DMS 273 (cell line): ENCODE measurements around the gene TICAM2.
"Not testable (repeated sequence)": the region's sequence is repeated elsewhere in the genome, so short reads cannot be mapped to it uniquely, and the experiment has no call there.

ENCODE experiments used
- DNase-seq: peaks from one replicate; lab custom pipeline; 2025; ENCODE audit not compliant: unreplicated experiment; lab: John Stamatoyannopoulos, UW

The TICAM2 gene, protein sequence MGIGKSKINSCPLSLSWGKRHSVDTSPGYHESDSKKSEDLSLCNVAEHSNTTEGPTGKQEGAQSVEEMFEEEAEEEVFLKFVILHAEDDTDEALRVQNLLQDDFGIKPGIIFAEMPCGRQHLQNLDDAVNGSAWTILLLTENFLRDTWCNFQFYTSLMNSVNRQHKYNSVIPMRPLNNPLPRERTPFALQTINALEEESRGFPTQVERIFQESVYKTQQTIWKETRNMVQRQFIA

DNA sequence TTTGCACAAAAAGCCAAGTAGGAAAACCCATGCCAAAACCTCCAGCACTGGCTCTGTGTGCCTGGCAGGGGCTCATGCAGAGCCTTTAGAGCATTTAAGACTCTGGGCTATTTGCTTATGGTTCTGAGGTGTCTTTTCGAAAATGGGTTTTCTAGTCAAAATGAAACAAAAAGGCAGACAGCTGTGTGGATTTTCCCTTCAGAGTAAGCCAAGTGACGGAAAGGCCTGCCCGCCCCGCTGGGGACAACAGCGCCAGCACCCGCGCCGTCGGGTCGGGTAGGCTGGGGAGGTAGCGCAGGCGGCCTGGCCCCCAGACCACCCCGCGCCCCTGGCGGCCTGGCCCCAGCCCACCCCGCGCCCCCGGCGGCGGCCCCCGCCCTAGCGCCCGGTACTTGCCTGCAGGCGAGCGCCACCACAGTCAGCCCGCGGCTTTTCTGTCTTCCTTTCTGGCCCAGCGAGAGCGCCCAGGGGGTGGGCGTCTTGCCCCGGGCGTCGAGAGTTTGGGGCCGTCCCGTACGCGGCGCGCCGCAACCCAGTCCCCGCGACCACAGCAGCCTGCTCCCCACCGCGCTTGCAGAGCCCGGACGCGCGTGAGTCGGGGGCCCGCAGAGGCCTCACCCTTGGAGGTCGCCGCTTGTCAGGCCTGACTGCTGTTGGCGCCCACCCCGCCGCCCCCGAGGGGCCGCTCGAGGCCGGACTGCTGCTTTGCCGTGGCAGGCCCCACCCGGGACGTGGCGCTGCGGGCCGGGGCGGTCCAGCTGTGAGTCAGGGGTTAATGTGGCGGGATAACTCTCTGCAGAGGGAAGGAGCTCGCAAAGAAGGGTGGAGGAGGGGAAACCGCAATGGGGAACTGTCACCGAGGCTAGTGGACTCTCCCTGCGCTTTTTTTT lies at the start of gene TICAM2:
TICAM2 (minus strand) TSS at position 779 of the 890 bp plus-strand sequence. CDS start 21,223 bp downstream, outside the sequence.
- DNase-seq, result peak; percentile 69

DNA sequence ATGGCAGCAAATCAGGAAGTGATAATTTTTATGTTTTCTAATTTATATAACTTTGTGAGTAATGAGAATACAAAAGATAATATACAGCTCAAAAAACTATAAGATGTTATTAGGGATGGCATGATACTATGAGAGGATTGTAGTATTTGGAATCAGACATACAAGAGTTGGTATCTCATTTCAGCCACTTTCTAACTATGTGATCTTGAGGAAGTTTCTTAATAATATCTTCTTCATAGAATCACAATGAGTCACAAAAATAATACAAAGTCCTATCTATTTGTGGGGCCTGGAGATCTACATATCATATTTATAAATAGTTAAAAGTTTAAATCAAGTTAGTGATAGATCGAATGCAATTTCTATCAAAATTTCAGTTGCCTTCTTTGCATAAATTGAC lies 47.3 kb upstream of the TICAM2 start:
- DNase-seq, result no peak

DNA sequence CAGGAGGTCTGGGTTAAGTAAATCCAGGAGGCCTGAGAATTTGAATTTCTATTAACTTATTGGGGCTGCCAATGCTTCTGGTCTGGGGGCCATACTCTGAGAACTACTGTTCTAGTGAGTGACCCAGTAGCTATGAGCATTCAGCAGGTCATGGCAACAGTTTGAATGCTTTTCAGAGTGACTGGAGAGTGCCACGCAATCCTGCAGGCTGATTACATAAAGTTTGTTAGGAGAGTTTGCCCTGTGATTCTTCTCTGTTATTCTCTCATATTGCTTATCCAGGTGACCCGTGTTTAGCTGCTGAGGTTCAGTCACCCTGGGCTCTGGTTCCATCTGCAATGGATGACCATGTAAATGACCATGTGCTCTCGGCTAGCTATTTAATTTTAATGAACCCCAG lies 45.8 kb upstream of the TICAM2 start:
- DNase-seq, result no peak

DNA sequence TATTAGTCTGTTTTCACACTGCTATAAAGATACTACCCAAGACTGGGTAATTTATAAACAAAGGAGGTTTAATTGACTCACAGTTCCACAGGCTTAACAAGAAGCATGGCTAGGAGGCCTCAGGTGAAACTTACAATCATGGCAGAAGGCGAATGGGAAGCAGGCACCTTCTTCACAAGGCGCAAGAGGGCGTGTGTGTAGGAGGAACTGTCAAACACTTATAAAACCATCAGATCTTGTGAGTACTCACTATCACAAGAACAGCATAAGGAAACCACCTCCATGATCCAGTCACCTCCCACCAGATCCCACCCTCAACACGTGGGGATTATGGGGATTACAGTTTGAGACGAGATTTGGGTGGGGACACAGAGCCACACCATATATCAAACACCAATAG lies 43.1 kb upstream of the TICAM2 start:
- not testable (repeated sequence) for DNase-seq

DNA sequence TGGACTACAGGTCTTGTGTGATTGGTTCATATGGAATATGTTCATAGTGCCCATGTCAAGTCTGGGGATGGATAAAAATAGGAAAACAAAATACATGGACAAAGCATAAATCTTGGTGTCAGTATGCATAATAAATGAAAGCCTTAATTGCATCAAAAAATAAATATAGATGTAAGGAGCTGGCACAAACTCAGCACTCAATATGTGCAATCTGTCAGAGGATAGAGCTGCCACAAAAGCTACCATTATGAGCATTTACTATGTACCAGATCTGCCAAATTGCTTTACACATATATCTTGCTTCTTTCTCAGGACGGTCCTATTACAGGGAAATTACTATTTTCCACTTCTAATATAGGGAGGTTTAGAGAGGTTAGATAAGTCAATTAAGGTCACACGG lies 41.8 kb upstream of the TICAM2 start:
- DNase-seq, result no peak

DNA sequence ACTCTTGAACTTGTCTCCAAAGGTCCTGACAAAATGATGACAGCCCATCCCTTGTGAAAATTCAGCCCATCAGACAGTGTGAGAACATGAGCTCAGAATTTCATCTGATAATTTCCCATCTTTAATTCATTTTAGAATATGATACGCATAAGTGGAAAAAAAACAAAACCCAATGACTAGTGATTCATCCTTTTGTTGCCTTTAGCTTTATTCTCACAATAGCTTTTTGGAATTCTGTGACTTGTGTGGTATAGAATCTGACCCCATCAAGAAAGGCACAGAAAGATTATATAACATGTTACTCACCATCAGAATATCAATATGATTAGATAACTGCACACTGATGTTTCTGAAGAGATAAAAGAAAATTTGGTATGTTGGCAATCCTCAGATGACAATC lies 39.7 kb upstream of the TICAM2 start:
- DNase-seq, result no peak

DNA sequence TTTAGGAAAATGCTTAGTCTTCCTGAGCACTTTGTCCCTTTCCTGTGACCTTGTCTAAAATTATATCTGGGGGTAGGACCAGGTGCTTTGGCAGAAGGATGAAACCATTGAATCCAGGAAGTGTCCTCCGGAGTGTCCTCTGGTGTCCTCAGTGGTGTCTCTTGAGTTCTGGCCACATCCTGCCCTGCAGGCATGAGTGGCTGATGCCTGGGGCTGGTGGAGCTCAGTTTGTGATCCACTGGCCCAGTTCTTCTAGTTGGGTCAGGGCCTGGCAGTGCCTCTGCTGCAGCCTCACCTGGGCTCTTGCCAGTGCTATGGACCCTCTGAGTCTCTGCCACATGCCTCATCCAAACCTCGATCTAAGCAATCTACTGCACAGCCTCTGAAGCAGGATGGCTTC lies 38.0 kb upstream of the TICAM2 start:
- DNase-seq, result no peak

DNA sequence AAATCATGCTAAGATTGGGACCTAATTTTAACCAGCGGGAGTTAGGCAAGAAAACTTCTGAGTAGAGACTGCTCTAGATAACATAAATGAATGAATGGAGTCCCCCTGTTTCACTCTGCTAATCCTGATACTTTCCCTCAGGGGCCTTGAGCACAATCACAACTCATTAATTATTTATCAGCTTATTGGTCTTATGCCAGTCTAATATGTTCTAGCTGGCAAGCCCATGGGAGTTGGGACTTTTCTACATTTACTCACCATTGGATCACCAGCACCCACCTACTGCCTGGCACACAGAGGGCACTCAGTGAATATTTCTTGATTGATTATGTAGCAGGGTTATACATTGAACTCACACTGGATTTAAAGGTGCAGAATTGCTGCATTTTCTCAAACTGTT lies 37.1 kb upstream of the TICAM2 start:
- peak; percentile 38 for DNase-seq

DNA sequence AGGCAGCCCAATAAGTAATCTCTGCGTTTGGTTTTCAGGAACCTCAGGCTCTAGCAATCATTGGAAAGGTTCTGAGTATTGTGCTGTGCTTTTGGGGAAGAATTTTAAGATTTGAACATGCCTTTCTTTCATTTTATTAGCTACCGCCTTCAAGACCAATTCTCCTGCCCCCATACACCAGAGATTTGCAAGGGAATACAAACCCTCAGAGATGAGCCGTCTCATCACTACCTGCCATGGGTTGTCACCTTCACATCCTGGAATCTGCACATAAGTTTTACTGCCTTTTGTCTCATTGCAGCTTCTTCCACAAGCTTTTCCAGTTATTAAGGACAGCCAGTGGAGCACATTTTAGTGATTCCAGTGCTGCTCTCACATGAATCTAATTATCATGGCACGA lies 35.2 kb upstream of the TICAM2 start:
- DNase-seq, result no peak

DNA sequence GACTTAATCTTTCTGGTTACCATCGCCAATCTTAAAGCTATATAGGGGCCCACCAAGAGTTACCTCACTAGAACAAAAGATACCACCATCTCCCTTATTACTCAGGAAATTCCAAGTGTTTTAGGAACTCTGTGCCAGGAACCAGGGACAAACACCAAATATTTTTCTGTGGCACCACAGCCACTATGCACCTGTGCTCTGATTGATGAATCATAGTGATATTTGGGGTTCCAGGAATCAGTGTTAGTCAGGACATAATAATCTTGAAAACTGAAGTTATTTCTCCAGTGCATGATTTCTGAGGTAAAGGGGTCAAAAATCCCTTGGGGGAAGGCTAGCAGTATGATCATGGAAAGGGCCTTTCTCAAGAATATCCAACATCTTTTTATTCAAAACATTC lies 33.7 kb upstream of the TICAM2 start:
- DNase-seq, result no peak

DNA sequence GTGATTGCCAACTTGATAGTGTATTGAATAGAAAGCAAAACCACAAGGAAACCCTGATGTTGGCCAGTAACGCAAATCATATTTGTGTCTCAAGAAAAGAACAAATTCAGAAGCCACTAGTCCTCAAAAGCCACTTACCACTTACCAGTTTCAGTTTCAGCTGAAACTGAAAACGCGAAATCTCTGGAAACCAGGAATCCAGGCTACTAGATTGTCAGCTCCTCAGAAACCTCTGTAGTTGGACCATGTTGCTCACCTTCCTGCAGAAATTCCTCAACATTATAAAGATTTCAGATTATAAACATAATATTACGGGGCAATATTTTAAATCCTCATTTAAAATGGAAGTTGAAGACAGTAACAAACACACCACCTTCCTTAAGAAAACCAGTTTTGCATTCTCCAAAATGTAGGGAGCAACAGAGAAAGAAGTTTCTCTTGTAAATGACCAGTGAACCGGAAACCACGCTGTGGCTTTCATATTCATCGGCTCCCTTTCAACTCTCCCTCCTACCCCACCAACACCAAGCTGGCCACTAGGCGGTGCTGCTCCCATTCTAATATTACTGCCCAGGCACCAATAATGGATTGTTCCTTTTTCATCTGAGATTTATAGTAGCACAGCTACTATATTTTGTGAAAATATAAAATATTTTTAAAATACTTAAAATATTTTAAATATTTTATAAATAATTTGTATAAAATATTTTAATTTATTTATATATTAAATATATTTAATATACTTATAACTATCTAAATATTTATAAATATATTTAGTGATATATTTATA lies 32.3 kb upstream of the TICAM2 start:
- peak; percentile 92 for DNase-seq

DNA sequence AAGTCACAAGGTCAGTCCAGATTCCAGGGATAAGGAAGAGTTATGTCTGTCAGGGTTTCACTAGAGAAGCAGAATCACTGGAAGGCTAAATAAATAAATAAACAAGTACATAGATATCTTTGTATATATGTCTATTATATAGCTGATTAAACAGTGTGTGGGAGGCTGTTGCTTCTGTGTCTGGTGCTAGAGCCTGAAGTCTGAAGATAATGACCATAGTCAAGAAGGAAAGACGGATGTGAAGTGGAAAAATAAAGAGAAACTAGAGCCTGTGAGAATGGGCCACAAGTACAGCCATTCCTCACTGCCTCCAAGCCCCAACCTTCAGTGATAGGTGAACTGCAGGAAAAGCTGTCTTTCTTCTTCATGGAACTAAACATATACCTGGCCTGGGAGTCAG lies 27.6 kb upstream of the TICAM2 start:
- no peak for DNase-seq

DNA sequence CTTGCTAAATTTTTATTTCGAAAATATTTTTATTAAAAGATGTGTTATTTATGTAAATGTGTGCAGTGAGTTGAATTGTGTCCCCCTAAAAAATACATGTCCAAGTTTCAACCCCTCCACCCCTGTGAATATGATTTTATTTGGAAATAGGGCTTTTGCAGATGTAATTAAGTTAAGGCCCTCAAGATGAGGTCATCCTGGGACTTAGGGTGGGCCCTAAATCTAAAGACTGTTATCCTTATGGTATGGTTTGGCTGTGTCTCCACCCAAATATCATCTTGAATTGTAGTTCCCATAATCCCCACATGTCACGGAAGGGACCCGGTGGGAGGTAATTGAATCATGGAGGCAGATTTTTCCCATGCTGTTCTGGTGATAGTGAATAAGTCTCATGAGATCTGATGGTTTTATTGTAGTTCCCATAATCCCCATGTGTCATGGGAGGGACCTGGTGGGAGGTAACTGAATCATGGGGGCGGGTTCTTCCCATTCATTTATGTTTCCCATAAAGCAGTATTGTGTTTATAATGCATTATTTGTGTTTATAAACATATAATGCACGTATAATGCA lies 25.1 kb upstream of the TICAM2 start:
- peak; percentile 21 for DNase-seq

DNA sequence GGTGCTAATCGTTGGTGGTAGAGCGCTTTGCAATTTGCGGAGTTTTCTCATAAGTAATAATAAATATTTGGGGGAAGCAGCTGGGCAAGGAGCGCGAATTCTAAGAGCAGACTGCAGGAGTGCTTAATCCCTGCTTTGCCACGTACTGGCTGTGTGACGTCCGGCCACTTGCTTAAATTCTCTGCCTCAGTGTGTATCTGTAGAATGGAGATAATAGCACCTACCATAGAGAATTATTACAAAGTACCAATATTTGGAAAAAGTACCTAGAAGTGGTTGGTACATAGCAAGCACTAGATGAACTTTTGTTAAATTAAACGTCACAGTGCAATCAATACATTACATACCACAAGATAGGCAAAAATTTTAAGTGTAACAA lies 24.2 kb upstream of the TICAM2 start:
- no peak for DNase-seq

DNA sequence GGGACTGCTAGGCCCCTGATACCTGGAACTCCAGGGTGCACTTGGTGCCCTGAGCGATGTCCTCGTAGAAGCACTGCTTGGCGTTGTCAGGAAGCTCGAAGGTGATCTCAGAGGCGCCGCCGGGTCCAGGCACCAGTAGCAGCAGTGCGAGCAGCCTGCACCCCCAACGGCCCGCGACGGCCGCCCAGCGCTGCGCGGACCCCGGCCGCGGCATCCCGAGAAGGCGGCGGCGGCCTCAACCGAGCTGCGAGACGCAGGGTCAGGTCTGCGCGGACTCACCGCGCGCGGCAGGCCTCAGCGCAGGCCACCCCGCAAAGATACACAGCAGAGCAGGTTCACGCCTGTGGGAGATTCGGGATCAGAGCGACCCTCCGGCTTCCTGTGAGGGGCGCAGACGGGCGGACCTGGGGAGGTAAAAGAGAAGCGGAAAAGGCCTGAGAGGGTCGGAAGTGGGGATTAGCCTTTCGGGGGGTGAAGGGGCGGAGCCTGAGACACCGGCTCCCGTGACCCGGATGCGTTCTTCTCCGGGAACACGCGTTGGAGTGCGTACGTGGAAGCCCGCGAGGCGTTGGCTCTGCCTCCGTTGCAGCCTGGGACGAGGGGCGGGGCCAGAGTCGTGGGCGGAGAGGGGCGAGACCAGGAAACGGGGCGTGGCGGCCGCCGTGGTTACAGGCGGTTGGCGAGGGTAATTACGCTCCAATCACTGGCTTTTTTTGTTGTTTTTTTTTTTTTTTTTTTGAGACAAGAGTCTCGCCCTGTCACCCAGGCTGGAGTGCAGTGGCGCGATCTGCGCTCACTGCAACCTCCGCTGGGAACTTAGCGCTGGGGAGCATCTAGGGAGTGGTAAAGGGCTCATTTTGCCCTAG lies 23.5 kb upstream of the TICAM2 start, which contains the start of gene TMED7:
TMED7 (minus strand) TSS at position 458 of the 866 bp plus-strand sequence; CDS start at position 214, 244 bp downstream.
- peak; percentile 99 for DNase-seq

DNA sequence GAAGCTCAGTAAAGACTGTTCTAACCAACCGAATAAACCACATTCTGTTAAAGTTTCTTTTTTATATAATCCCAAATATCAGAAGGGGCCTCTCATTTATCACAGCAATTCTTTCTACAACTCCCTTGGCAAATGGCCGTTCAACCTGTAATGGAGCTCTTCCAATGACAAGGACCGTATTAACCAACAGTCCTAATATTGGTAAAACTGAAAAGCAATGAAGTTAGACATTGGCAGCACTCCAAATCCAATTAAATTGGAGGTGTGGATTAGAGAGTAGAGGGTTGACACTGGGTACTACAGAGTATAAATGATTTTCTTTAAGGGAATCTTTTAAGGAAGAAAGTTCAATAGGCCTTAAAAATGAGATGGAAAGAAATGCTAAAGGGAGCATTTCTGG lies 22.7 kb upstream of the TICAM2 start:
- peak; percentile 48 for DNase-seq

DNA sequence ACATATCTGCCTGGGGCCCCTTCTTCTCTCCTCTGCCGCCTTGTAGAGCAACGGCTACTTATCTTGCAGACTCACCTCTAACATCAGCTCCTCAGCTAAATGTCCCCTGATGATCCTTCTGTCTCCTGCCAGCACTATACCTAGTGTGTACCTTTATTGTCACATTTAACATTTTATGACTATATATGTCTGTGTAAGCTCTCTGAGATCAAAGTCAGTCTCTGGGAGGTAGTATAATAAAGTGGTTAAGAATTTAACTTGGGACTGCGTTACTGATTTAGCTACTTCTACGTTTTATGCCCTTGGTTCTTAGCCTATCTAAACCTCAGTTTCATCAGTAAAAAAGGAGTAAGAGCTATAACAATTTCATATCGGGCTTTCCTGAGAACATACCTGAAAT lies 21.4 kb upstream of the TICAM2 start:
- DNase-seq, result no peak

DNA sequence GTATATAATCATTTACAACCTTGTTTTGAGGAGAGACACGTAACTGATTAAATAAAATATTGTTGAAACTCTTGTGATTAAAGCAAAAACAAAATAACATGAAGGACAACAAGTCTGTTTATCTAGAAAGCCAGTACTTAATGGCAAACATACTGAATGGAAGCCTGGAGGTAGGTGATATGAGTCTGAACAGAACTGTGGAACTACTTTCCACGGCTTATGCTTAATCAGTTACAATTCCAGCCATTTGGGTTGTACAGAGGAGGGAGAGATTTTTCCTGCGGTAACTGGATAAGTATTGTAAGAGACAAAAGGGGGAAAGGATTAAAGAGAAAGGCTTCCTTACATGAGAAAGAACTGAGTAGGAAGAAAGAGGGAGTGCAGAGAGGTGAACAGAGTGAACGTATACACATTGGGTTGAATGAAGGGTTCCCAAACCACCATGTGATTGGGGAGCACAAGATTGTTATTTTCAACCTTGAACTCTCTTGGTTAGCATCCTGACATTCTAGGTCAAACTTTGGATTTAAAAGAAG lies 19.2 kb upstream of the TICAM2 start:
- no peak for DNase-seq

DNA sequence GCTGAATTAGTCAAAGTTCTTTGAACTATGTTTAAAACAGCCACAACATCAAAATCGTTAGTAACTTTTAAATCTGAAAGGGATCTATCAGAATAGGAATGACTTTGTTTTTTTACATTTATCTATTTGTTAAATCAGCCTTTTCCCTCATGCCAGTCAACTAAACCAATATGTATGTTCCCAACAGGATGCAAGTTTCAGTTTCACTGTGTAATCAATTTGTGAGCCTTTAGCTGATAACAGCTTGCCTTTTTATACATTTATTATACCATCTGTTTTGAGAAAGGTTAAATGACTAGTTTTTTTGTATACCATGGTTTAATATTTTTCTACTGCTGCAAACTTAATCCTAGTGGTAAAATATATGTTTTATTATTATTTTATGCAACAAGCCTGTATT lies 14.6 kb upstream of the TICAM2 start:
- DNase-seq, result no peak

DNA sequence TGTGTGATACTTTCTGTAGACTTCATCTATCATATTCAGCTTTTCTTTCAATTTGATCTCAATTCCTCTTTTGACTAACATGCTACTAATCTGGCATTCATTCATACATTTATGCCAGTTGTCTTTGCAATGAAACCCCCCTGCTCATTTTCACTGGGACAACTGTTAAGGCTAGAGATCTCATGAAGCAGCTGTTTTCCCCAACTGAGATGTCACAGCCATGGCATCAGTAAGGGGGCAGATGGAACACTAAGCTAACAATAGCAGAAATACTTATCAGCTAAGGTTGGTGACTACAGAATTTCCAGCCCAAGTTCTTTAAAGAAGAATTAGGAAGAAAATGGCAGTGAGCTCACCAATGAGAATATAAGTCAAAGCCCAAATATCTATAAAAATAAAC lies 14.2 kb upstream of the TICAM2 start:
- no peak for DNase-seq
